PFSK-1 (cell line): ENCODE measurements around the gene CENPX.

Experiments
- FOXP2 ChIP-seq: optimal IDR thresholded peaks from 2 replicates; pipeline ENCODE3; 2011; ENCODE audit warnings: borderline replicate concordance, control low read depth, inconsistent platforms; ENCODE audit not compliant: insufficient read depth; ENCODE audit errors: extremely low read length, extremely low read depth
- POLR2AphosphoS5 ChIP-seq: IDR thresholded peaks from 2 replicates; pipeline ENCODE4 v1.6.1; 2012; ENCODE audit warnings: low read depth, mild to moderate bottlenecking, control low read depth, low read length, moderate library complexity
- REST ChIP-seq, 2 experiments: IDR thresholded peaks; 2 replicates each; pipeline versions ENCODE4 v1.6.1 to v1.8.0; 2011 to 2012; ENCODE audit warnings: low read depth in 2 of 2, low read length in 2 of 2, control low read depth in 1 of 2, inconsistent platforms in 1 of 2, mild to moderate bottlenecking in 1 of 2, moderate library complexity in 1 of 2; ENCODE audit not compliant: insufficient read depth in 1 of 2
- SIN3A ChIP-seq: IDR thresholded peaks from 2 replicates; pipeline ENCODE4 v1.6.1; 2012; ENCODE audit warnings: mild to moderate bottlenecking, low read length, moderate library complexity, borderline replicate concordance; ENCODE audit not compliant: insufficient read depth
- TAF1 ChIP-seq: IDR thresholded peaks from 2 replicates; pipeline ENCODE4 v1.6.1; 2012; ENCODE audit warnings: low read length, control low read depth, borderline replicate concordance; ENCODE audit not compliant: insufficient read depth

CENPX gene

GRCh38 chr17:82064433-82065192 is 41.9 kb upstream of the CENPX start:
- no peak for TF ChIP-seq REST (IDR thresholded peaks at IDR 0.05; ENCODE audit: insufficient read depth in 1 of 2, low read depth in 2 of 2, low read length in 2 of 2)
- TF ChIP-seq SIN3A, result no peak
- no peak for TF ChIP-seq POLR2AphosphoS5
- TF ChIP-seq FOXP2, result no peak
- no peak for TF ChIP-seq TAF1

DNA sequence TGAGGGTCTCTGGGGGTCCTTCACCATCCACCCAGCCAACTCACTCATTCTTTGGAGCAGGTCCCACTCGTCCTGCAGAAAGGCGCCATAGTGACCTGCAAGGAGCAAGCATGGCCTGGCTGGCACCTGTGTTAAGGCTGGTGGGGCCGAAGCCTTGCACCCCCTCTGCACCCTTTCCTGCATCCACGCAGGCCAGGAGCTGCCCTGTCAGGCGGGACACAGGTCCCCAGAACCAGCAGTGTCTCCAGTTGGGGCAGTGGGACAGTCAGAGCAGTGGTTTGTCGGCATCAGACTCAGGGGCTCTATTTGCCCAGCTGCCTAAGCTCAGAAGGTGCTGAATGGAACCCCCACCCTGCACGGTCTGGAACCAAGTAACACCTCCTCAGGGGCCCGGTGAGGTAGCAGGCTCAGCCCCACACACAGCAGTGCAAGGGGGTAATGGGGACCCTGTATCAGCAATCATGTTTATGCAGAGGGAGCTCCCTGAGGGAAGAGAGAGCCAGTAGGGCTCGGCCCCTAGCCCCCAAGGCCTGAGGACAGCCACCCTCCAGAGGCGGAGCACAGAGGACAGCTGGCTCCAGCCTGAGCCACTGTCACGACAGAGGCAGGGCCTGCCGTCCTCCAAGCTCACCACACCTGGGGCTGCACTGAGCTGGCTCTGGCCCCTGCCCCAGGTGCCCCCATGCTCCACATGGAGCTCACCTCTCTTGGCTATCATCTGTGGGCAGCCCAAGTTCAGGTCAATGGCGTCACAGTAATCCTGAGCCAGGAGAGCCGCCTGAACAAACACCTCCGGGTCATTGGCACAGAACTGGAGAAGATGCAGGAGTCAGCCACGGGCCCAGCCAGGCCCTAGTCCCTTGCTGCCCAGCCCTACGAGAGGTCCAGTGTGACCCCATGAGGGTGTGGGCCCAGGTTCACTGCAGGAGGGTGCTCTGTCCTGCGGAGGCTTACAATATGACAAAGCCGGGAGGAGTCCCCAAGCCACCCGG is 41.0 kb upstream of the CENPX start:
- TF ChIP-seq REST (IDR thresholded peaks at IDR 0.05; ENCODE audit: insufficient read depth in 1 of 2, low read depth in 2 of 2, low read length in 2 of 2), result no peak

GRCh38 chr17:82062984-82063368 is 40.3 kb upstream of the CENPX start:
- TF ChIP-seq REST (IDR thresholded peaks at IDR 0.05; ENCODE audit: insufficient read depth in 1 of 2, low read depth in 2 of 2, low read length in 2 of 2), result no peak
- TF ChIP-seq SIN3A, result no peak
- TF ChIP-seq TAF1, result no peak

- TF ChIP-seq SIN3A (no peak), FOXP2 (no peak), TAF1 (no peak), POLR2AphosphoS5 (no peak), REST (IDR thresholded peaks at IDR 0.05; ENCODE audit: insufficient read depth in 1 of 2, low read depth in 2 of 2, low read length in 2 of 2) (no peak)
These were observed 39.7 kb upstream of the CENPX start for GRCh38 chr17:82062076-82062983.
